Neutrophil (primary cell): Measurements from ENCODE around the gene WWP2.
"Not testable (repeated sequence)": the region's sequence is repeated elsewhere in the genome, so short reads cannot be mapped to it uniquely, and the experiment has no call there.

Source experiments
- H3K27ac ChIP-seq: fragments of 200-600 bp; sonication (generic); 2 replicates; pipeline ENCODE4 v1.5.1; 2016; ENCODE audit warnings: mild to moderate bottlenecking, moderate library complexity
- H3K27me3 ChIP-seq: fragments of 200-600 bp; sonication (generic); 2 replicates; pipeline ENCODE4 v1.6.0; 2016; ENCODE audit warnings: mild to moderate bottlenecking
- H3K36me3 ChIP-seq: fragments of 200-600 bp; sonication (generic); 2 replicates; pipeline ENCODE4 v1.5.1; 2017
- H3K4me1 ChIP-seq, 2 experiments: fragments of 200-600 bp in 1 of 2; sonication (generic) in 1 of 2; 1 replicate in 1 of 2; 2 replicates in 1 of 2; pipeline versions ENCODE4 v1.5.1 to v1.6.1; 2013 to 2016; ENCODE audit warnings: low read depth in 1 of 2, low read length in 1 of 2, mild to moderate bottlenecking in 1 of 2, moderate library complexity in 1 of 2; ENCODE audit not compliant: control insufficient read depth in 1 of 2, insufficient read depth in 1 of 2
- H3K4me3 ChIP-seq, 2 experiments: fragments of 200-600 bp in 1 of 2; sonication (generic) in 1 of 2; 1 replicate in 1 of 2; 2 replicates in 1 of 2; pipeline ENCODE4 v1.5.1; 2013 to 2016; ENCODE audit warnings: low read depth in 1 of 2, low read length in 1 of 2, mild to moderate bottlenecking in 1 of 2, moderate library complexity in 1 of 2
- H3K9me3 ChIP-seq: fragments of 200-600 bp; sonication (generic); 2 replicates; pipeline ENCODE4 v1.5.1; 2016
- TF ChIP-seq, protein P1 (sequence below): fragments of 200-600 bp; sonication (generic); IDR thresholded peaks from 2 replicates; pipeline ENCODE4 v1.5.1; 2016; ENCODE audit warnings: antibody characterized with exemption

The WWP2 gene

DNA sequence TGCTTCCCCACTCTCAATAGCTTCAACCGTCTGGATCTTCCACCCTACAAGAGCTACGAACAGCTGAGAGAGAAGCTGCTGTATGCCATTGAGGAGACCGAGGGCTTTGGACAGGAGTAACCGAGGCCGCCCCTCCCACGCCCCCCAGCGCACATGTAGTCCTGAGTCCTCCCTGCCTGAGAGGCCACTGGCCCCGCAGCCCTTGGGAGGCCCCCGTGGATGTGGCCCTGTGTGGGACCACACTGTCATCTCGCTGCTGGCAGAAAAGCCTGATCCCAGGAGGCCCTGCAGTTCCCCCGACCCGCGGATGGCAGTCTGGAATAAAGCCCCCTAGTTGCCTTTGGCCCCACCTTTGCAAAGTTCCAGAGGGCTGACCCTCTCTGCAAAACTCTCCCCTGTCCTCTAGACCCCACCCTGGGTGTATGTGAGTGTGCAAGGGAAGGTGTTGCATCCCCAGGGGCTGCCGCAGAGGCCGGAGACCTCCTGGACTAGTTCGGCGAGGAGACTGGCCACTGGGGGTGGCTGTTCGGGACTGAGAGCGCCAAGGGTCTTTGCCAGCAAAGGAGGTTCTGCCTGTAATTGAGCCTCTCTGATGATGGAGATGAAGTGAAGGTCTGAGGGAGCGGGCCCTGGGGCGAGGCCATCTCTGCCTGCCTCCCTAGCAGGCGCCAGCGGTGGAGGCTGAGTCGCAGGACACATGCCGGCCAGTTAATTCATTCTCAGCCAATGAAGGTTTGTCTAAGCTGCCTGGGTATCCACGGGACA, 177.9 kb downstream of the WWP2 start:
- Histone ChIP-seq H3K9me3 (no peaks in the 10 kb centered on the region), H3K4me3 (no peak overlapping the region), H3K27me3 (no peaks in the 10 kb centered on the region), H3K27ac (no peak overlapping the region), H3K36me3 (peaks cover 84% of the 10 kb centered on the region), H3K4me1 (no peaks in the 10 kb centered on the region)
- TF ChIP-seq, protein P1, sequence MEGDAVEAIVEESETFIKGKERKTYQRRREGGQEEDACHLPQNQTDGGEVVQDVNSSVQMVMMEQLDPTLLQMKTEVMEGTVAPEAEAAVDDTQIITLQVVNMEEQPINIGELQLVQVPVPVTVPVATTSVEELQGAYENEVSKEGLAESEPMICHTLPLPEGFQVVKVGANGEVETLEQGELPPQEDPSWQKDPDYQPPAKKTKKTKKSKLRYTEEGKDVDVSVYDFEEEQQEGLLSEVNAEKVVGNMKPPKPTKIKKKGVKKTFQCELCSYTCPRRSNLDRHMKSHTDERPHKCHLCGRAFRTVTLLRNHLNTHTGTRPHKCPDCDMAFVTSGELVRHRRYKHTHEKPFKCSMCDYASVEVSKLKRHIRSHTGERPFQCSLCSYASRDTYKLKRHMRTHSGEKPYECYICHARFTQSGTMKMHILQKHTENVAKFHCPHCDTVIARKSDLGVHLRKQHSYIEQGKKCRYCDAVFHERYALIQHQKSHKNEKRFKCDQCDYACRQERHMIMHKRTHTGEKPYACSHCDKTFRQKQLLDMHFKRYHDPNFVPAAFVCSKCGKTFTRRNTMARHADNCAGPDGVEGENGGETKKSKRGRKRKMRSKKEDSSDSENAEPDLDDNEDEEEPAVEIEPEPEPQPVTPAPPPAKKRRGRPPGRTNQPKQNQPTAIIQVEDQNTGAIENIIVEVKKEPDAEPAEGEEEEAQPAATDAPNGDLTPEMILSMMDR = no peak

- Histone ChIP-seq H3K27ac (no peak overlapping the region), H3K36me3 (peaks cover 78% of the 10 kb centered on the region), H3K27me3 (no peaks in the 10 kb centered on the region), H3K4me1 (no peaks in the 10 kb centered on the region), H3K4me3 (no peak overlapping the region), H3K9me3 (no peaks in the 10 kb centered on the region)
- TF ChIP-seq, protein P1 = no peak
These were observed 178.5 kb downstream of the WWP2 start for GRCh38 chr16:69940676-69941075.

DNA sequence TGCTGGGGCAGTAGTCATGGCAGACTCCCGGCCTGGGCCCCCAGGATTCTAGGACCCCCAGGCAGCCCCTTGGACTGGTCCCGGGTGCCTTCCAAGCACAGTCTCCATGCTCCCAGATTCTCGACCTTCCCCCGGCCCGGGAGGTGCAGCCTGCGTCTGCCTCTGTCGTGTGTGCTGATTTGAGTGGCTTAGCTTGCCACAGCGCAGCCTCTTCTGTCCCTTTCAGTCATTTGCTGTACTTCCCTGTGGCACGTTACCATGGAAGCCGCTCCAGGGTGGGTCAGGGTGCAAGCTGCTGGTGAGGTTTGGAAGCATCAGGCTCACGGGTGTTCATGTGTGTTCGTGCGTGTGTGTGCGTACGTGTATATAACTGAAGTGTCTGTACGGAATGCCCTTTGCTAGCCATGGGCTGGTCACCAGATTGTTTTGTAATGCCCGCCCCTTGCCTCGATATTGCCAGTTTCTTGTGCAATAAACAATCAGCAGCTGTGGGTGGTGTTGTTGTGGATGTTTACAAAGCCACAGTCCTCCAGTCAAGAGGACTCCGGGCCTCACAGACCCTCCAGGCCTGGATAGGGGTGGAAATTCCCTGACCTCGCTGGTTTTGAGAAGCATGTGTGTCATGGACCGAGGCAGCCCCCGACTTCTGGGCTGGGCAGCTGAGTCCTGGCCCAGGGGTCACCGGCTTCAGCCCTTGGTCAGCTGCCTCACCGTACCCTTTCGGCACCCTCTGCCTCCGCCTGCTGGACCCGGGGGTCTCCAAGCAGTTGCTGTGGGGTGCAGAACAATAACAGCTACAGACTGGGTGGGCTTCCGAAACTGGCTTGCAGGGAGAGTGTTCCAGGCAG, 179.3 kb downstream of the WWP2 start:
- no peaks in the 10 kb centered on the region for H3K27me3 ChIP-seq
- no peak overlapping the region for H3K27ac ChIP-seq
- no peaks in the 10 kb centered on the region for H3K9me3 ChIP-seq
- TF ChIP-seq, protein P1 = no peak
- no peak overlapping the region for H3K4me3 ChIP-seq
- H3K4me1 ChIP-seq = no peaks in the 10 kb centered on the region
- H3K36me3 ChIP-seq = peaks cover 70% of the 10 kb centered on the region

- no peaks in the 10 kb centered on the region for H3K4me1 ChIP-seq
- TF ChIP-seq, protein P1 = no peak
- H3K36me3 ChIP-seq = peaks cover 63% of the 10 kb centered on the region
- H3K27ac ChIP-seq = no peak overlapping the region
- H3K9me3 ChIP-seq = no peaks in the 10 kb centered on the region
- H3K27me3 ChIP-seq = no peaks in the 10 kb centered on the region
- no peak overlapping the region for H3K4me3 ChIP-seq
These were observed 180.0 kb downstream of the WWP2 start for GRCh38 chr16:69942099-69942491.

DNA sequence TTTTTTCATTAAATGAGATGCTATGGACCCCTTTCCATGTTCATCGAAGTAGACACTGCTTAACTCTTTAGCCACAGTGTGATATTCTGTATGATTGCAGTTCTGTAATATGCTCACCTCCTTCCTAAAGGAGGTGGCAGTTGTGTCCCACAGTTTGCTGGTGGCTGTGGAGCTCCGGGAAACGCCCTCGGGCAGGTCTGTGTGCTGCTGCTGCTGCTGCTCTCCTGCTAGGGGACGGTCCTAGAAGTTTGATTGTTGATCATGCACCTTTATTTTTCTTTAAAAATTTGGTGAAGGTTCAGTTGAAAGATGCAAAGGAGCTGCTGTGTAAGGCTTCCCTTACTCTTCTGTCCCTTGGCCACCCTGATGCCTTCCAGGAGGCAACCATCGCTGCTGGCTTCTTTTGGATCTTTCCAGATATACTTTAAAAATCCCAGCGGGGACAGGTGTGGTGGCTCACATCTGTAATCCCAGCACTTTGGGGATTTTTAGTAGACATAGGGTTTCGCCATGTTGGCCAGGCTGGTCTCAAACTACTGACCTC, 180.6 kb downstream of the WWP2 start:
- Histone ChIP-seq H3K4me3 (no peak overlapping the region), H3K27me3 (no peaks in the 10 kb centered on the region), H3K27ac (peak overlapping the region; percentile 10), H3K9me3 (no peaks in the 10 kb centered on the region), H3K4me1 (no peaks in the 10 kb centered on the region), H3K36me3 (peaks cover 57% of the 10 kb centered on the region)
- TF ChIP-seq, protein P1 = no peak

- H3K4me3 ChIP-seq, H3K27me3 ChIP-seq, H3K9me3 ChIP-seq, H3K27ac ChIP-seq, H3K4me1 ChIP-seq: not testable (repeated sequence)
- H3K36me3 ChIP-seq = peaks cover 50% of the 10 kb centered on the region
These were observed 181.3 kb downstream of the WWP2 start for GRCh38 chr16:69943241-69944036.

GRCh38 chr16:69950411-69950810, 188.3 kb downstream of the WWP2 start:
- H3K4me1 ChIP-seq, H3K27ac ChIP-seq, H3K36me3 ChIP-seq, H3K9me3 ChIP-seq, H3K27me3 ChIP-seq, H3K4me3 ChIP-seq: not testable (repeated sequence)
